Activated CD8-positive, alpha-beta memory T cell treated with anti-CD3 and anti-CD28 coated beads, Interleukin-2, amount 50 U/mL, for 24 hours (primary cell): Measurements from ENCODE around the gene ANKMY1.
"Not testable (repeated sequence)": the region's sequence is repeated elsewhere in the genome, so short reads cannot be mapped to it uniquely, and the experiment has no call there.

Experiments
- DNase-seq: peaks from one replicate; pipeline ENCODE4 v3.0.0-alpha.2; 2020; ENCODE audit errors: extremely low read depth

Gene ANKMY1

GRCh38 chr2:240521885-240522284, 35.9 kb downstream of the ANKMY1 start:
- DNase-seq, result not testable (repeated sequence)

GRCh38 chr2:240520974-240521350, 36.8 kb downstream of the ANKMY1 start:
- no peak for DNase-seq

- no peak for DNase-seq
These were observed 37.4 kb downstream of the ANKMY1 start for GRCh38 chr2:240520130-240520973.

GRCh38 chr2:240519396-240520129, 38.2 kb downstream of the ANKMY1 start:
- DNase-seq, result no peak

- no peak for DNase-seq
These were observed 38.8 kb downstream of the ANKMY1 start for GRCh38 chr2:240518981-240519380.

- no peak for DNase-seq
These were observed 40.4 kb downstream of the ANKMY1 start for GRCh38 chr2:240517342-240517741.

GRCh38 chr2:240514631-240515030, 43.2 kb downstream of the ANKMY1 start:
- DNase-seq, result no peak

- DNase-seq, result peak; percentile 62
These were observed 44.1 kb downstream of the ANKMY1 start for GRCh38 chr2:240513549-240514287.

GRCh38 chr2:240512666-240513535, 44.9 kb downstream of the ANKMY1 start:
- DNase-seq, result no peak

GRCh38 chr2:240512109-240512485, 45.7 kb downstream of the ANKMY1 start:
- no peak for DNase-seq

- no peak for DNase-seq
These were observed 46.3 kb downstream of the ANKMY1 start for GRCh38 chr2:240511351-240512108.

- DNase-seq, result no peak
These were observed 47.1 kb downstream of the ANKMY1 start for GRCh38 chr2:240510513-240511210.

GRCh38 chr2:240509667-240510512, 47.9 kb downstream of the ANKMY1 start:
- no peak for DNase-seq

GRCh38 chr2:240508832-240509545, 48.8 kb downstream of the ANKMY1 start:
- no peak for DNase-seq

- no peak for DNase-seq
These were observed 50.0 kb downstream of the ANKMY1 start for GRCh38 chr2:240507778-240508251.

- DNase-seq, result no peak
These were observed 50.6 kb downstream of the ANKMY1 start for GRCh38 chr2:240507060-240507777.

GRCh38 chr2:240506406-240507059, 51.3 kb downstream of the ANKMY1 start:
- no peak for DNase-seq
